ENCODE data around the gene VSTM1. TPM values are rescaled to one million over a fixed set of nuclear protein-coding genes. Genes with fewer than 3 reads are reported as not detected.

The VSTM1 gene
- total and polyA plus RNA-seq, 2 of the 8 experiments (the other 6 are each of a cell fraction or from before 2014, with no cell fraction given): 0.12 to 0.65 TPM

DNA sequence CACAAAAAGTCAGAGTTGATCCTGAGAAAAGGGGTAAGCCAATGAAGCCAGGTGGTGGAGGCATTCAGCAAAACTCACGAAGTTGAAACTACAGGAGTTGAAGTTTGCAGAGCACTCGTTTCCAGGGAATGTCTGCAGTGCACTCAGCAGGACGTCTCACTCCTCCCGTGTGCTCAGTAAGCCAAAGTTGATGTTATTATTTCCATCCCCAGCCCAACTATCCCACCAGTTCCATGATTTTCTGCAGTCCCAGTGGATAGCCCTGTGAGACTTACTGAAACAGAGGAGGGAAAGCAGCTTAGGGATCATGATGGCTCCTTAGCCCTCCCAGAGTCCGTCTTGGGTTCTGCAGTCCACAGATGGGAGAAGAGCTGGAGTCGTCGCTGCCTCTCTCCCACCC is 17.3 kb upstream of the VSTM1 start, which contains the start of gene TARM1:
Gene TARM1, minus strand, starts transcription at position 334 of the 400 bp plus-strand sequence. Its CDS starts 25 bp downstream, at position 309.
- Histone ChIP-seq H3K23ac (ENCODE audit: insufficient read length) (no peak within 1 kb of the TSS), H2AK5ac (ENCODE audit: low read depth, low read length) (no peak within 1 kb of the TSS), H2BK20ac (ENCODE audit: low read length) (no peak within 1 kb of the TSS), H2BK5ac (ENCODE audit: low read depth, low read length) (no peak within 1 kb of the TSS), H4K91ac (replicated peaks; ENCODE audit: insufficient read length, low read length) (no peak within 1 kb of the TSS), H3K36me3 (ENCODE audit: control insufficient read depth in 2 of 4, insufficient read depth in 4 of 4, low read length in 3 of 4) (no peaks in the 10 kb centered on the region), H2AFZ (ENCODE audit: low read length) (no peak within 1 kb of the TSS), H4K8ac (ENCODE audit: extremely low read depth, insufficient read depth, low read length) (no peak within 1 kb of the TSS), H3K27me3 (replicated peaks in 1 of 4; ENCODE audit: control insufficient read depth in 3 of 4, extremely low read depth in 1 of 4, insufficient read depth in 3 of 4, low read length in 3 of 4) (no peaks in the 10 kb centered on the region), H4K5ac (ENCODE audit: insufficient read length, low read depth, low read length) (no peak within 1 kb of the TSS), H3K18ac (ENCODE audit: extremely low read depth, low read length) (no peak within 1 kb of the TSS), H3K4ac (replicated peaks; ENCODE audit: insufficient read length, low read depth, low read length) (peak within 1 kb of the TSS; percentile 27), H2BK15ac (ENCODE audit: low read length) (no peak within 1 kb of the TSS), H3K4me3 (ENCODE audit: extremely low read depth in 1 of 4, insufficient read depth in 2 of 4, low read depth in 3 of 4, low read length in 4 of 4) (no peak within 1 kb of the TSS), H3K79me2 (ENCODE audit: control insufficient read depth in 1 of 2, insufficient read depth in 2 of 2, low read length in 2 of 2) (no peaks in the 10 kb centered on the region), H3K4me2 (ENCODE audit: insufficient read depth in 1 of 2, low read depth in 2 of 2, low read length in 2 of 2) (no peak within 1 kb of the TSS), H3K14ac (ENCODE audit: insufficient read length) (no peak within 1 kb of the TSS), H3K79me1 (ENCODE audit: low read depth, low read length) (no peaks in the 10 kb centered on the region), H3K4me1 (replicated peaks in 1 of 4; ENCODE audit: control insufficient read depth in 3 of 4, insufficient read depth in 4 of 4, low read length in 3 of 4) (no peaks in the 10 kb centered on the region), H3K56ac (replicated peaks; ENCODE audit: insufficient read length, low read depth, low read length) (no peak within 1 kb of the TSS), H2BK12ac (ENCODE audit: low read depth, low read length) (no peak within 1 kb of the TSS), H3K27ac (ENCODE audit: low read depth, low read length) (no peak within 1 kb of the TSS), H3K23me2 (ENCODE audit: low read depth, low read length) (no peaks in the 10 kb centered on the region), H3K9ac (replicated peaks in 1 of 4; ENCODE audit: extremely low read depth in 1 of 4, low read depth in 3 of 4, low read length in 3 of 4) (no peak within 1 kb of the TSS), H2BK120ac (replicated peaks; ENCODE audit: low read depth, low read length) (no peak within 1 kb of the TSS), H4K20me1 (replicated peaks in 1 of 2; ENCODE audit: control insufficient read depth in 1 of 2, insufficient read depth in 2 of 2, low read length in 2 of 2) (no peaks in the 10 kb centered on the region), H3K9me3 (ENCODE audit: insufficient read depth in 2 of 2, low read depth in 1 of 2, low read length in 1 of 2) (peaks cover 12 to 13% of the 10 kb centered on the region in 2 experiments; a peak in 3 of 4 replicates)
- POLR2A ChIA-PET (ENCODE audit: partially characterized antibody): no interaction called here
- WGBS, 2 experiments (ENCODE audit: extremely low coverage in 1 of 2, insufficient coverage in 1 of 2, insufficient read length in 1 of 2, insufficient replicate concordance in 2 of 2, low coverage in 1 of 2, low lambda C conversion rate in 2 of 2, missing lambda C conversion rate in 1 of 2): 87% methylated on average over 7 of the region's 7 CpGs; no CpG with 5 or more reads in 1 of the 2 experiments
- no peak for TF ChIP-seq PHF8 (conservative IDR thresholded peaks at IDR 0.05; ENCODE audit: low read depth, low read length)
- TF ChIP-seq JUND (IDR thresholded peaks at IDR 0.05; ENCODE audit: low read length): no peak
- CTCF ChIA-PET (ENCODE audit: partially characterized antibody): interaction anchor here (0.7 kb wide), 1 partner anchor 182 kb away, joined by 5 read pairs; no protein-coding TSS in a partner anchor
- FAIRE-seq (no peak), DNase-seq (ENCODE audit: low read depth in 1 of 2, low spot score in 2 of 2) (no peak)
